Small intestine (tissue), 7 donors: ENCODE results near the gene AKAP7. TPM values are rescaled to one million over a fixed set of nuclear protein-coding genes. Genes with fewer than 3 reads are reported as not detected.

Experiments used
- DNase-seq, 2 donors: peaks; one replicate each; pipeline versions ENCODE4 v3.0.0 to v3.0.0-alpha.2; 2013
- FAIRE-seq: peaks from 2 replicates; lab custom pipeline; 2012; peaks lifted over from hg19 to GRCh38; lab: Jason Lieb, UNC
- H3K27ac ChIP-seq, 3 donors: one replicate each; pipeline ENCODE4 v1.5.1; 2013; ENCODE audit warnings: low read length in 2 of 3, mild to moderate bottlenecking in 2 of 3, control low read depth in 1 of 3, inconsistent platforms in 1 of 3, low read depth in 1 of 3, moderate library complexity in 1 of 3
- H3K27me3 ChIP-seq, 3 donors: one replicate each; pipeline ENCODE4 v1.6.1; 2013; ENCODE audit warnings: low read length in 3 of 3, inconsistent platforms in 1 of 3; ENCODE audit not compliant: control insufficient read depth in 3 of 3, insufficient read depth in 3 of 3
- H3K36me3 ChIP-seq, 3 donors: one replicate each; pipeline ENCODE4 v1.6.1; 2013; ENCODE audit warnings: low read length in 3 of 3, inconsistent platforms in 1 of 3, low read depth in 1 of 3, mild to moderate bottlenecking in 1 of 3, moderate library complexity in 1 of 3; ENCODE audit not compliant: control insufficient read depth in 3 of 3, insufficient read depth in 2 of 3
- H3K4me1 ChIP-seq, 3 donors: one replicate each; pipeline ENCODE4 v1.6.1; 2013; ENCODE audit warnings: low read length in 2 of 3, inconsistent platforms in 1 of 3, low read depth in 1 of 3, mild to moderate bottlenecking in 1 of 3, moderate library complexity in 1 of 3; ENCODE audit not compliant: control insufficient read depth in 3 of 3, insufficient read depth in 2 of 3
- H3K4me3 ChIP-seq, 3 donors: one replicate each; pipeline ENCODE4 v1.5.1; 2013; ENCODE audit warnings: low read length in 3 of 3, control low read depth in 1 of 3, inconsistent platforms in 1 of 3, low read depth in 1 of 3, mild to moderate bottlenecking in 1 of 3, moderate library complexity in 1 of 3
- H3K9me3 ChIP-seq, 2 donors: one replicate each; pipeline ENCODE4 v1.6.1; 2013; ENCODE audit warnings: low read depth in 1 of 2, low read length in 1 of 2; ENCODE audit not compliant: control insufficient read depth in 2 of 2, insufficient read depth in 1 of 2
- WGBS, 3 donors: extraction: QIAGEN DNeasy Blood & Tissue Kit; methylation state at CpG; one replicate each; pipeline ENCODE4 v1.1.7; 2013; 5-methylcytosine and 5-hydroxymethylcytosine counted together
- polyA plus RNA-seq, 4 donors: library from polyadenylated mRNA; stranded (reverse) in 3 of 4; unstranded in 1 of 4; fragments of 200-250 nt in 3 of 4; fragments of 120-200 nt in 1 of 4; gene quantifications; one replicate each; pipeline versions ENCODE4 v1.2.1 to v1.2.3, GENCODE V29; 2013
- donor health status: healthy with polysubstance abuse.
- donor health status: control.
- donor health status: control.
- donor health status: Bipolar disorder and iron deficiency.
- donor health status: healthy.

AKAP7 gene
- polyA plus RNA-seq, 4 donors = 9.2 to 85.5 (median 21.7) TPM

- DNase-seq (no peak), FAIRE-seq (no peak)
- no peak overlapping the region for H3K27ac ChIP-seq
- peaks cover 0 to 16% (median 5%) of the 10 kb centered on the region in 3 donors for H3K36me3 ChIP-seq
- 95 to 97% (median 97%) methylated on average over 5 of the region's 5 CpGs for WGBS, 3 donors
- no peak overlapping the region for H3K4me3 ChIP-seq
- no peaks in the 10 kb centered on the region for H3K4me1 ChIP-seq
- no peaks in the 10 kb centered on the region for H3K27me3 ChIP-seq
- peaks cover 0 to 3% of the 10 kb centered on the region in 2 donors for H3K9me3 ChIP-seq
Measured at GRCh38 chr6:131268303-131268702, 133.0 kb downstream of the AKAP7 start.

- DNase-seq (no peak), FAIRE-seq (no peak)
- Histone ChIP-seq H3K4me3 (no peak overlapping the region), H3K9me3 (peaks cover 0 to under 1% of the 10 kb centered on the region in 2 donors), H3K4me1 (no peaks in the 10 kb centered on the region), H3K27me3 (no peaks in the 10 kb centered on the region), H3K27ac (no peak overlapping the region), H3K36me3 (peaks cover 0 to 10% (median 5%) of the 10 kb centered on the region in 3 donors)
- 93 to 98% (median 96%) methylated on average over 3 of the region's 3 CpGs for WGBS, 3 donors
Measured at GRCh38 chr6:131269565-131270391, 134.5 kb downstream of the AKAP7 start.

- Histone ChIP-seq H3K9me3 (no peaks in the 10 kb centered on the region), H3K27ac (no peak overlapping the region), H3K4me3 (no peak overlapping the region), H3K4me1 (no peaks in the 10 kb centered on the region), H3K27me3 (no peaks in the 10 kb centered on the region), H3K36me3 (peaks cover 0 to 9% (median 5%) of the 10 kb centered on the region in 3 donors)
- FAIRE-seq = no peak
- no peak for DNase-seq
- 96 to 100% (median 99%) methylated on average over 3 of the region's 3 CpGs for WGBS, 3 donors
Measured at GRCh38 chr6:131270534-131270933, 135.3 kb downstream of the AKAP7 start.

GRCh38 chr6:131275273-131275672, 140.0 kb downstream of the AKAP7 start:
- Histone ChIP-seq H3K27me3 (no peaks in the 10 kb centered on the region), H3K27ac (no peak overlapping the region), H3K9me3 (no peaks in the 10 kb centered on the region), H3K4me1 (peaks cover 0 to 3% (median 2%) of the 10 kb centered on the region in 3 donors), H3K4me3 (no peak overlapping the region), H3K36me3 (peaks cover 0 to 6% (median 0%) of the 10 kb centered on the region in 3 donors)
- FAIRE-seq (no peak), DNase-seq (no peak)
- WGBS, 3 donors = 96 to 99% (median 97%) methylated on average over 4 of the region's 4 CpGs

GRCh38 chr6:131277591-131277990, 142.3 kb downstream of the AKAP7 start:
- WGBS, 3 donors = 73 to 93% (median 88%) methylated on average over 1 of the region's 1 CpG
- no peak overlapping the region for H3K4me3 ChIP-seq
- no peaks in the 10 kb centered on the region for H3K27me3 ChIP-seq
- DNase-seq = peak; percentile 54 to 66
- peak; percentile 15 for FAIRE-seq
- no peak overlapping the region for H3K27ac ChIP-seq
- H3K36me3 ChIP-seq = peaks cover 0 to 9% (median 0%) of the 10 kb centered on the region in 3 donors
- peaks cover 3 to 18% (median 6%) of the 10 kb centered on the region in 3 donors for H3K4me1 ChIP-seq
- no peaks in the 10 kb centered on the region for H3K9me3 ChIP-seq

GRCh38 chr6:131281471-131282270, 146.4 kb downstream of the AKAP7 start:
- 46 to 81% (median 61%) methylated on average over 16 of the region's 16 CpGs for WGBS, 3 donors
- H3K27me3 ChIP-seq = no peaks in the 10 kb centered on the region
- peaks cover 0 to 11% (median 0%) of the 10 kb centered on the region in 3 donors for H3K36me3 ChIP-seq
- no peak overlapping the region for H3K4me3 ChIP-seq
- H3K4me1 ChIP-seq = peaks cover 3 to 43% (median 6%) of the 10 kb centered on the region in 3 donors
- peak overlapping the region; percentile 9 to 85 (median 71) for H3K27ac ChIP-seq
- DNase-seq = peak; percentile 52 to 55
- H3K9me3 ChIP-seq = no peaks in the 10 kb centered on the region
- no peak for FAIRE-seq

- DNase-seq = peak; percentile 50 to 60
- no peak for FAIRE-seq
- Histone ChIP-seq H3K4me1 (peaks cover 3 to 42% (median 4%) of the 10 kb centered on the region in 3 donors), H3K27ac (peak overlapping the region in 1 of 3 donors; percentile 85), H3K9me3 (peaks cover 0 to under 1% of the 10 kb centered on the region in 2 donors), H3K27me3 (no peaks in the 10 kb centered on the region), H3K4me3 (no peak overlapping the region), H3K36me3 (peaks cover 0 to 13% (median 0%) of the 10 kb centered on the region in 3 donors)
- WGBS, 3 donors = 29 to 61% (median 39%) methylated on average over 5 of the region's 5 CpGs
Measured at GRCh38 chr6:131282365-131282764, 147.1 kb downstream of the AKAP7 start.
